Activated CD8-positive, alpha-beta memory T cell treated with anti-CD3 and anti-CD28 coated beads for 48 hours (primary cell): ENCODE data around the gene INO80E.
"Not testable (repeated sequence)": the region's sequence is repeated elsewhere in the genome, so short reads cannot be mapped to it uniquely, and the experiment has no call there.

Source experiments
- DNase-seq, 3 experiments: peaks; one replicate each; pipeline ENCODE4 v3.0.0-alpha.2; 2020; ENCODE audit warnings: low read depth in 2 of 3, low spot score in 2 of 3

INO80E gene

GRCh38 chr16:29995911-29996765, at the start of gene INO80E:
Gene INO80E (plus strand): TSS chr16:29996241. CDS start chr16:29996311, 70 bp downstream.
- DNase-seq: peak; percentile 92 to 98 (median 97)

GRCh38 chr16:29947897-29948296, 48.1 kb upstream of the INO80E start:
- DNase-seq: no peak

- DNase-seq: no peak
Observed at GRCh38 chr16:29950806-29951461, 45.1 kb upstream of the INO80E start.

- DNase-seq: no peak
Observed at GRCh38 chr16:29951625-29952365, 44.2 kb upstream of the INO80E start.

GRCh38 chr16:29958756-29959155, 37.3 kb upstream of the INO80E start:
- no peak for DNase-seq

GRCh38 chr16:29959293-29959692, 36.7 kb upstream of the INO80E start:
- DNase-seq: no peak

- DNase-seq: not testable (repeated sequence)
Observed at GRCh38 chr16:29959821-29960220, 36.2 kb upstream of the INO80E start.

- DNase-seq: no peak
Observed at GRCh38 chr16:29961127-29961478, 34.9 kb upstream of the INO80E start.

- peak; percentile 85 to 91 (median 86) for DNase-seq
Observed at GRCh38 chr16:29961479-29962343, 34.3 kb upstream of the INO80E start, which contains the start of gene TMEM219. Gene TMEM219 (plus strand): TSS chr16:29962079. CDS start chr16:29963144, 1,065 bp downstream.

GRCh38 chr16:29962344-29962994, 33.6 kb upstream of the INO80E start:
- DNase-seq: no peak

- no peak for DNase-seq
Observed at GRCh38 chr16:29963021-29963743, 32.9 kb upstream of the INO80E start.

GRCh38 chr16:29968205-29968604, 27.8 kb upstream of the INO80E start:
- DNase-seq: no peak

- no peak for DNase-seq
Observed at GRCh38 chr16:29971304-29971703, 24.7 kb upstream of the INO80E start.

GRCh38 chr16:29972500-29972899, 23.5 kb upstream of the INO80E start:
- no peak for DNase-seq

- no peak for DNase-seq
Observed at GRCh38 chr16:29972992-29973383, 23.1 kb upstream of the INO80E start.

GRCh38 chr16:29973384-29974246, 22.4 kb upstream of the INO80E start, which contains the start of gene TAOK2:
Gene TAOK2 (plus strand): TSS chr16:29973868. CDS start chr16:29977773, 3,905 bp downstream.
- peak; percentile 92 to 99 (median 92) for DNase-seq

GRCh38 chr16:29974291-29975133, 21.5 kb upstream of the INO80E start:
- DNase-seq: no peak

- DNase-seq: no peak
Observed at GRCh38 chr16:29975134-29975538, 20.9 kb upstream of the INO80E start.
